SK-N-SH (cell line): ENCODE measurements around the gene EDA.

ENCODE experiments used
- CTCF ChIP-seq: fragments of 200-600 bp; sonication (generic); IDR thresholded peaks from 2 replicates; pipeline ENCODE4 v1.6.1; 2017; ENCODE audit warnings: antibody characterized with exemption, mild to moderate bottlenecking, moderate library complexity
- EZH2phosphoT487 ChIP-seq: fragments of 200-600 bp; sonication (generic); IDR thresholded peaks from 2 replicates; pipeline ENCODE4 v1.6.1; 2017; ENCODE audit warnings: low read depth, mixed run types, mild to moderate bottlenecking, antibody characterized with exemption, moderate library complexity, borderline replicate concordance
- GABPA ChIP-seq: IDR thresholded peaks from 2 replicates; pipeline ENCODE4 v1.4.0; 2012; ENCODE audit warnings: low read depth, mild to moderate bottlenecking
- MXI1 ChIP-seq: IDR thresholded peaks from 2 replicates; pipeline ENCODE4 v1.6.1; 2012; ENCODE audit warnings: mild to moderate bottlenecking, low read depth, low read length, improper control_type of control experiment
- PBX3 ChIP-seq: IDR thresholded peaks from 2 replicates; pipeline ENCODE4; 2012
- SIN3A ChIP-seq: IDR thresholded peaks from 2 replicates; pipeline ENCODE4 v1.6.1; 2012; ENCODE audit warnings: low read depth, mild to moderate bottlenecking, low read length, moderate library complexity, borderline replicate concordance
- TAF1 ChIP-seq: IDR thresholded peaks from 2 replicates; pipeline ENCODE4 v1.6.1; 2012; ENCODE audit warnings: low read depth, mild to moderate bottlenecking, low read length, moderate library complexity, borderline replicate concordance
- USF2 ChIP-seq: fragments of 150-350 bp; IDR thresholded peaks from 2 replicates; pipeline ENCODE4 v1.6.1; 2017; ENCODE audit warnings: antibody characterized with exemption, low read length, low read depth, borderline replicate concordance
- YY1 ChIP-seq: IDR thresholded peaks from 2 replicates; pipeline ENCODE4 v1.4.0; 2012; ENCODE audit warnings: low read depth, mild to moderate bottlenecking

GRCh38 chrX:70001269-70001668 is 385.4 kb downstream of the EDA start:
- TF ChIP-seq CTCF (no peak), YY1 (no peak), EZH2phosphoT487 (no peak), GABPA (no peak), USF2 (no peak), TAF1 (no peak), MXI1 (no peak), PBX3 (no peak), SIN3A (no peak)
